HepG2 (cell line): ENCODE measurements around the gene SF3A2. TPM values are rescaled to one million over a fixed set of nuclear protein-coding genes. Genes with fewer than 3 reads are reported as not detected.

Experiments used
- FOSL2 ChIP-seq: sonication (generic); formaldehyde crosslinking; IDR thresholded peaks from 2 replicates; pipeline ENCODE4 v1.4.0; 2020; ENCODE audit warnings: missing genetic modification reagents
- MATR3 ChIP-seq: sonication (generic); formaldehyde crosslinking; IDR thresholded peaks from 2 replicates; pipeline ENCODE4 v1.4.0; 2020; ENCODE audit warnings: missing genetic modification reagents
- MED8 ChIP-seq: sonication (generic); formaldehyde crosslinking; IDR thresholded peaks from 2 replicates; pipeline ENCODE4 v1.8.1; 2023; ENCODE audit warnings: mild to moderate bottlenecking, missing genetic modification reagents; ENCODE audit not compliant: insufficient replicate concordance
- NCOA2 ChIP-seq: sonication (generic); formaldehyde crosslinking; IDR thresholded peaks from 2 replicates; pipeline ENCODE4 v1.8.0; 2022; ENCODE audit warnings: inconsistent platforms
- SSRP1 ChIP-seq: IDR thresholded peaks from 2 replicates; pipeline ENCODE4 v1.6.1; 2016; ENCODE audit warnings: control low read depth
- TBL1XR1 ChIP-seq: fragments of 150-350 bp; IDR thresholded peaks from 2 replicates; pipeline ENCODE4 v1.6.1; 2014; ENCODE audit warnings: borderline replicate concordance, low read length; ENCODE audit not compliant: partially characterized antibody
- THAP11 ChIP-seq: IDR thresholded peaks from 2 replicates; pipeline ENCODE4 v1.6.1; 2016; ENCODE audit warnings: missing biosample characterization, missing genetic modification reagents
- ZBTB21 ChIP-seq: sonication (generic); formaldehyde crosslinking; IDR thresholded peaks from 2 replicates; pipeline ENCODE4 v1.4.0; 2020; ENCODE audit warnings: missing genetic modification reagents
- ZNF136 ChIP-seq: sonication (generic); formaldehyde crosslinking; IDR thresholded peaks from 2 replicates; pipeline ENCODE4 v1.8.1; 2022; ENCODE audit warnings: low read depth, mild to moderate bottlenecking, moderate library complexity, missing genetic modification reagents
- ZNF225 ChIP-seq: sonication (generic); formaldehyde crosslinking; IDR thresholded peaks from 2 replicates; pipeline ENCODE4 v1.4.0; 2020; ENCODE audit warnings: mild to moderate bottlenecking, missing genetic modification reagents
- ZNF414 ChIP-seq: sonication (generic); formaldehyde crosslinking; IDR thresholded peaks from 2 replicates; pipeline ENCODE4 v1.5.0; 2020; ENCODE audit warnings: missing genetic modification reagents
- ZNF570 ChIP-seq: sonication (generic); formaldehyde crosslinking; IDR thresholded peaks from 2 replicates; pipeline ENCODE4 v1.4.0; 2020; ENCODE audit warnings: mild to moderate bottlenecking, missing genetic modification reagents, borderline replicate concordance
- ZNF598 ChIP-seq: sonication (generic); formaldehyde crosslinking; IDR thresholded peaks from 2 replicates; pipeline ENCODE4 v1.5.1; 2020; ENCODE audit warnings: mild to moderate bottlenecking, missing genetic modification reagents, borderline replicate concordance
- ZNF674 ChIP-seq: sonication (generic); formaldehyde crosslinking; IDR thresholded peaks from 2 replicates; pipeline ENCODE4 v1.5.0; 2020; ENCODE audit warnings: low read depth, mild to moderate bottlenecking, missing genetic modification reagents
- ZNF703 ChIP-seq: sonication (generic); formaldehyde crosslinking; IDR thresholded peaks from 2 replicates; pipeline ENCODE4 v1.5.1; 2020; ENCODE audit warnings: missing genetic modification reagents, mild to moderate bottlenecking, moderate library complexity, borderline replicate concordance
- ZNF713 ChIP-seq: sonication (generic); formaldehyde crosslinking; IDR thresholded peaks from 2 replicates; pipeline ENCODE4 v1.4.0; 2020; ENCODE audit warnings: mild to moderate bottlenecking, missing genetic modification reagents
- ZNF782 ChIP-seq: sonication (generic); formaldehyde crosslinking; IDR thresholded peaks from 2 replicates; pipeline ENCODE4 v1.4.0; 2020; ENCODE audit warnings: missing genetic modification reagents, mild to moderate bottlenecking, borderline replicate concordance
- ZNF800 ChIP-seq: sonication (generic); formaldehyde crosslinking; IDR thresholded peaks from 2 replicates; pipeline ENCODE4 v1.4.0; 2020; ENCODE audit warnings: missing genetic modification reagents
- ZNF850 ChIP-seq: sonication (generic); formaldehyde crosslinking; conservative IDR thresholded peaks from 2 replicates; pipeline ENCODE4 v1.9.0; 2021; ENCODE audit warnings: mild to moderate bottlenecking, missing genetic modification reagents
- ZSCAN21 ChIP-seq: sonication (generic); formaldehyde crosslinking; IDR thresholded peaks from 2 replicates; pipeline ENCODE4 v1.8.0; 2022; ENCODE audit warnings: mild to moderate bottlenecking, missing genetic modification reagents, moderate library complexity, borderline replicate concordance
- polyA plus RNA-seq, 8 experiments: library from polyadenylated mRNA; depleted of rRNA in 3 of 8; stranded (reverse) in 7 of 8; unstranded in 1 of 8; fragments of >200 nt; fragmentation: Illumina TruSeq in 4 of 8; extraction: Trizol in 4 of 8; gene quantifications; 2 replicates each; pipeline versions ENCODE4 v1.2.1 to v1.2.3, GENCODE V29; 2011 to 2016; ENCODE audit warnings: low read depth in 4 of 8, missing spikeins in 1 of 8, mixed read lengths in 1 of 8; ENCODE audit not compliant: insufficient read depth in 1 of 8
- total RNA-seq, 5 experiments: library from RNA; depleted of rRNA; stranded (reverse); fragments of >200 nt; fragmentation: Illumina TruSeq; extraction: Trizol; gene quantifications; 2 replicates each; pipeline ENCODE4 v1.2.3, GENCODE V29; 2016; ENCODE audit warnings: low read depth in 1 of 5

SF3A2 gene
- total and polyA plus RNA-seq, 2 of the 13 experiments (the other 11 are each of a cell fraction or from before 2014, with no cell fraction given) = 8.6 to 8.8 TPM

DNA sequence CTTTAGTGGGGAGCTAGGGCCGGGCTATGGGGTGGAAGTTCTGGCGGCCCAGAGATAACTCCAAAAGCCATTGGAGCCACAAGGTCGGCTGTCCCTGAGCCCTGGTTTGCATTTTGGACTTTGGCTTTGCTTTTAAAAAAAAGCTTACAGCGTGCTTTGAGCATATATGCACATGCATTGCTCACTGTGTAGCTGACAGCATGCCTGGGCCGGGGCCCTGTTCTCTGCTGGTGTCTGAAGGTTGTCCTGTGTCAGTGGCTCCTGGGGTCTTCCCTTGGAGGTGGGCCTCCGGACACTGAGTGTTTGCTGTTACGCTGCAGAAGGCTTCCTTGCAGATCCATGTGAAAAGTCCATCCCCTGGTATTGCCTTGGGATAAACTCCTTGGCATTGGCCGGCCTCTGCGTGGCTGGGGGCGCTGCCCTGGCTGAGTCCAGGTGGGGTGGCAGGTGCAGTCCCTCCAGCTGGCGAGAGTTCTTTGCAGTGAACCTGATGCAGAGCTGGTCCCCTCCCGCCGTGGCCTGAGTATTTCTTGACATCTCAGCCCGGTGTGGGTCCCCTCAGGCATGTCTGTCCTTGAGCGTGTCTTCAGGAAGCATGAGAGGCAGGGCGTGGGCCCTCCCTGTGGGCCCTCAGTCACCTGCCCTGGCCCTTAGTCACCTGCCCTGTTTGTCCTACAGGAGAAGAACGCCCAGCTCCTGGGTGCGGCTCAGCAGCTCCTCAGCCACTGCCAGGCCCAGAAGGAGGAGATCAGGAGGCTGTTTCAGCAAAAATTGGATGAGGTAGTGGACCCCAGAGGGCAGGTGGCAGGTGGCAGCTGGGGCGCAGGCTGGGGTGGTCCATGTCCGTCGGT, 23.5 kb upstream of the SF3A2 start (continued):
- TF ChIP-seq ZNF570 (CRISPR knock-in tag) (0 out of 2 replicates have a peak, but pooled peaks have one; percentile 80), ZNF136 (CRISPR knock-in tag) (no peak), ZNF414 (CRISPR knock-in tag) (0 out of 2 replicates have a peak, but pooled peaks have one; percentile 38), ZSCAN21 (CRISPR knock-in tag) (peak; percentile 92), ZNF598 (CRISPR knock-in tag) (no peak), MATR3 (CRISPR knock-in tag) (no peak), ZNF800 (CRISPR knock-in tag) (peak; percentile 89), ZNF850 (no peak), ZNF782 (no peak), ZNF674 (CRISPR knock-in tag) (no peak), MED8 (peak; percentile 48), THAP11 (CRISPR knock-in tag) (peak; percentile 42; the same call in 1 of the 2 replicates), NCOA2 (peak; percentile 53), ZNF703 (CRISPR knock-in tag) (peak; percentile 72; the same call in 1 of the 2 replicates), ZBTB21 (CRISPR knock-in tag) (no peak), TBL1XR1 (no peak), ZNF225 (CRISPR knock-in tag) (0 out of 2 replicates have a peak, but pooled peaks have one; percentile 3), FOSL2 (CRISPR knock-in tag) (no peak; the same call in 1 of the 2 replicates), SSRP1 (CRISPR knock-in tag) (no peak), ZNF713 (CRISPR knock-in tag) (no peak)
